ENCODE results near the gene PACC1.
"Not testable (repeated sequence)": the region's sequence is repeated elsewhere in the genome, so short reads cannot be mapped to it uniquely, and the experiment has no call there.

The PACC1 gene

DNA sequence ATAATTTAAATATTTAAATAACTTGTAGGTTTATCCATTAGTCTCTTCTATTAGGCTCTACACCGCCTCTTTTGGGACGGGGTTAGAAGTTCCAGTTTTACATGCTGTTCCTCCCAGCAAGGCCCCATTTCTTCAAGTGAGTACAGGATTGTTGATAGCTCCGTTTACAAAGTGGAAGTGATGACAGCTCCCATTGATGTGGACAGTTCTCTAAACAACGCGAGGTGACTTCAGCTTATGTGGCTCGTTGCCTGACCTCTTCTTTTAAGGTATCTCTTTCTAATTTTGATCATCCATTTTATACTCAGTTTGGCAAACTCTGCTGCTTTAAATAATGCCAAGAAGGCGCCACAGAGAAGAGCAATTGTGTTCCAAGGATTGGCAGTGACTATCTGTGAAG lies 49.7 kb downstream of the PACC1 start:
- no peak for DNase-seq
- intact Hi-C loops (cut with DNase I) = loop anchor here (5.0 kb wide), 2 partner anchors 67 to 303 kb away; partner anchors contain the start of gene NENF

DNA sequence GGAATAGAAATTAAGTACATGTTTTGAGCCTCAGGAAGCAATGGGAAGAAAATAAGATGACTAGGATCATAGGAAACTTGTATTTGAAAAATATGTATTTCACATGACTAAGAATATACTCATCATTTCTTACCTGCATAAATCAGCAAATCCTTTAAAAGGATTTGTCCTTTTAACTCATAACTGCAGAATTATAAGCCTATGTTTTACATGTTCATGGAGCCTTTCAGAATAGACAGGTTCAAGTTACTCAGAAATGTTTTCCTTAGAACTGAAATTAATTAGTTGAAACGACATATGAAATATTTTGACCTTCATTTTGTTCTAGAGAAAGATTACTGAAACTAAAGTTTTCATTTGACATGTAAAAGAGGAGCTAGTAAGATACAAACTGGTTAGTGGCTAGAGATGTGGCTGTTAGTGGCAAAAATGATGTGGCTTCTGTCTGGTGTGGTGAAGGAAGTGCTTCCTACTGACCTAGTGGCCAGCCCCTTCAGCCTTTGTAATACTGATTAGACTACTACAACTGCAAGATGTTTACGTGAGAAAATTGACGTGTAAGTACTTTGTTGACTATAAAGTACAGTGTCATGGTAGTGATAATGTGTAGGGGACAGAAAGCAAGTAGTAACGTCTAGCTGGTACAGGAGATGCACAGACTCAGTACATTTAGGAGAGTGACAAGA lies 54.7 kb downstream of the PACC1 start:
- intact Hi-C loops (cut with DNase I) = no loop called here
- DNase-seq = no peak

DNA sequence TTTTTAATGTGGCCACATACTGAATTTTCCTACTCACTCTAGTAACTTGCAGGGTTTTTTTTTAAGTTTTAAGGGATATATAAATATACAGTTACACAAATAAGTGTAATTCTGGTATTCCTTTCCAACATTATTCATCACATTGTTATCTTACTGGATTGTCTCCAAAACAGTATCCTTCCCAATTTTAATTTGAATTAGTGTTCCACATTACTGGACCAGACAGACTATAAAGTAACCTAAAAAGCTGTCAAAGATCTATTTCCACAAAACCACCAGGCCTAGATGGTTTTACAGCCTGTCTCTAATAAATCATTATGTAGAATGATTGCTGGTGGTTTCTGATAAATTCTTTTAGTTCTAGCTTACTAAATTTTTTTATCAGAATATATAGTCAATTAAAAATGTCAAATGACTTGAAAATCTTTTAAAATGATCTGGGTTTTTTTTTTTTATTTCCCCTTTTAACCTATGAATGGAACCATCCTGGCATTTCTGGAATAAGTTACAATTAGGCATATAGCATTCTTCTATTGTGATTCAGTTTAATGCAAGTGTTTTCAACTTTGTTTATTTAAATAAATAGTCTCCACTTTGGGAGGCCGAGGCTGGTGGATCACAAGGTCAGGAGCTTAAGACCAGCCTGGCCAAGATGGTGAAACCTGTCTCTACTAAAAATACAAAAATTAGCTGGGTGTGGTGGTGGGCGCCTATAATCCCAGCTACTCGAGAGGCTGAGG lies 59.3 kb downstream of the PACC1 start:
- intact Hi-C loops (cut with DNase I) = no loop called here
- no peak for DNase-seq

DNA sequence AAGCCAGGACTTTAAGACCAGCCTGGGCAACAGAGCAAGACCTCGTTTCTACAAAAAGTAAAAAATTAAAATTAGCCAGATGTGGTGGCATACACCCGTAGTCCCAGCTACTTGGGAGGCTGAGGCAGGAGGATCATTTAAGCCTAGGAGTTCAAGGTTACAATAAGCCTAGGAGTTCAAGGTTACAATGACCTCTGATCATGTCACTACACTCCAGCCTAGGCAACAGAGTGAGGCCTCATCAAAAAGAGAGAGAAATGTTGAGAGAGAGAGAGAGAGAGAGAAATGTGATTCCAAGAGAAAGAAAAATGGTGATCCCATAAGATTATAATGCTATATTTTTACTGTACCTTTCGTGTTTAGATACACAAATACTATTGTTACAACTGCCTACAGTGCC lies 60.2 kb downstream of the PACC1 start:
- no peak for DNase-seq
- intact Hi-C loops (cut with DNase I) = no loop called here

DNA sequence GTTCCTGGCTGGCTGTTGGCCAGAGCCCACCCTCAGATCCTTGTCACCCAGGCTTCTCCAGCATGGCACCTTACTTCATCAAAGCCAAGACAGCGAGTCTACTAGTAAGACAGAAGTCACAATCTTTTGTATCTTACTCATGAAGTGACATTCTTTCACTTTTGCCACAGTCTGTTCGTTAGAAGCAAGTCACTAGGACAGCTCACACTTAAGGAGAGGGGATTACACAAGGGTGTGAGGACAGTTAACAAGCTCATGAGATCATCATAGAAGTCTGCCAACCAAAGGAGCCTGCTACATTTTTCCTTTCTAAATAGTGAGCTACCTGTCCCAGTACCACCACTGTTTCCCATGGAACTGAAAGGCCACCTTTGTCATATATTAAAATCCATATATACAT lies 61.5 kb downstream of the PACC1 start:
- intact Hi-C loops (cut with DNase I) = no loop called here
- DNase-seq = no peak

DNA sequence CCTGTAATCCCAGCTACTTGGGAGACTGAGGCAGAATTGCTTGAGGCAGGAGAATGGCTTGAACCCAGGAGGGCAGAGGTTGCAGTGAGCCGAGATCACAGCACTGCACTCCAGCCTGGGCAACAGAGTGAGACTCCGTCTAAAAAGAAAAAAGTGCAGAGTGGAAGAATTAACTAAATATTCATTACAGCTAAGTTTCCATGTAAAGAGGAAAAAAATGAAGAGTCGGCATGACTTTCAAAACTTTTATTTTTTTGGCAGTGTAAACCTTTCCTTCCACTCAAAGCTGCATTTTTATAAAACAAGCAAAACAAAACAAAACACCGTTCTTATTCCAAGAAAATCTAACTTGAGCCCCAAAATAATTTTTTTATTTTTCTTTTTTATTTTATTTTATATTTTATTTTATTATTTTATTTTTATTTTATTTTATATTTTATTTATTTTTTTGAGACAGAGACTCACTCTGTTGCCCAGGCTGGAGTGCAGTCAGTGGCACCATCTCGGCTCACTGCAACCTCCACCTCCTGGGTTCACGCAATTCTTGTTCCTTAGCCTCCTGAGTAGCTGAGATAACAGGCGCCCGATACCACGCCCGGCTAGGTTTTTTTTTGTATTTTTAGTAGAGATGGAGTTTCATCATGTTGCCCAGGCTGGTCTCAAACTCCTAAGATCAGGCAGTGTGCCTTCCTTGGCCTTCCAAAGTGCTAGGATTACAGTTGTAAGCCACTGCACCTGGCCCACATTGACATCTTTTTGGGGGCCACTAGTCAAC lies 62.9 kb downstream of the PACC1 start:
- DNase-seq = no peak
- intact Hi-C loops (cut with DNase I) = no loop called here

DNA sequence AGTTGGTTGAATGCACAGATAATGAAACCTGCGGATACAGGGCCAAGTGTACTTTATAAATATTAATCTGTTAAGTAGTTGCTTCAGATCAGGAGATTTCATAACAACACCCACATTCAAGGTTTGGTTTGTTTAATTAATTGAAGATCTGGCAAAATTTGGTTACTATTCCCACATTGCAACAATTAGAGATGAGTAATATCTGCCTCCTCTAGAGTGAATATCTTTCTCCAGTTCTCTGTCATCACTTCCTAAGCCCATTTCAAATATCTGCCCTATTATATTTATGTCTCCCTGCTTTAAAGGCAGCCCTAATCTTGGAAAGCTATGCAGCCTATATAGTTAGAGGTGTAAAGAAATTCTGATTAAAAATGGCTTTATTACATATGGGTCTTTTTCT lies 68.1 kb downstream of the PACC1 start:
- intact Hi-C loops (cut with DNase I) = no loop called here

DNA sequence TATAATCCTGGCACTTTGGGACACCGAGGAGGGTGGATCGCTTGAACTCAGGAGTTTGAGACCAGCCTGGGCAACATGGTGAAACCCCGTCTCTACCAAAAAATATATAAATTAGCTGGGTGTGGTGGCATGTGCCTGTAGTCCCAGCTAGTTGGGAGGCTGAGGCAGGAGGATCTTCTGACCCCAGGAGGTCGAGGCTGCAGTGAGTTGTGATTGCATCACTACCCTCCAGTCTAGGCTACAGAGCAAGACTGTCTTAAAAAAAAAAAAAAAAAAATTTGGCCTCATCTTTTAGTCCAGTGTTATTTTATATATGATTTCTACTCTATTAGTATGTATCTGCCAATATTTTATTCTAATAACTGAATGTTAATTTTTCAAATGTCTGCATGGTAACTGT lies 69.8 kb downstream of the PACC1 start:
- intact Hi-C loops (cut with DNase I) = no loop called here
- no peak for DNase-seq

More for the DNA sequence above, 68.1 kb downstream of the PACC1 start:
- no peak for DNase-seq

DNA sequence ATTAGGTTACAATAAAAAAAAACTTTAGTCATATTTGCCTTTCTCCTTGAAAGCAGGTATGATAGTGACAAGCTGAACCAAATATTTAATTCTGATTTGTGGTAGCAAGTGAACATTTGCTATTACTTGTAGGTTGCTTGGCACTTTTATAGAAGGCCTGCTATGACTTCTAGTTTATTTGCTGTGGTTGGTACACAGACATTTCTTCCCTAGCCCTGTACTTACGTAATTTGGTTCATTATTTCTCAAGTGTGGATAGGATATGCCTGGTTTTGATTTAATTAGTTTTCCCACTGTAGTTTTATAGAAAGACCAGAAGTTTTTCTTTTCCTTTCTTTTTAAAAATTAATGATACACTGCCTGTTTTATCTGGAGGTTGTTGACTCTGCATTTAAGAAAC lies 73.6 kb downstream of the PACC1 start:
- no peak for DNase-seq
- intact Hi-C loops (cut with DNase I) = no loop called here

DNA sequence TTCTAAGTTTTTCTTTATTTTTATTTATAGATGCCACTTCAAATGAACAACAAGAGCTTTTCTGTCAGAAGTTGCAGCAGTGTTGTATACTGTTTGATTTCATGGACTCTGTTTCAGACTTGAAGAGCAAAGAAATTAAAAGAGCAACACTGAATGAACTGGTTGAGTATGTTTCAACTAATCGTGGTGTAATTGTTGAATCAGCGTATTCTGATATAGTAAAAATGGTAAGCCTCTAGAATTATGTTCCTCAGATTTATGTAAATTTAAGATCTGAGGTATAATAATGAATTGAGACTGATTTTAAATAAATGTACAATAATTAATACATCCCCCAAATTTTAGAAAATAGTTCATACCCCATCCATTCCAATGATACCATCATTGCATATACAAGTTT lies 85.6 kb downstream of the PACC1 start:
- intact Hi-C loops (cut with DNase I) = no loop called here
- DNase-seq = no peak

DNA sequence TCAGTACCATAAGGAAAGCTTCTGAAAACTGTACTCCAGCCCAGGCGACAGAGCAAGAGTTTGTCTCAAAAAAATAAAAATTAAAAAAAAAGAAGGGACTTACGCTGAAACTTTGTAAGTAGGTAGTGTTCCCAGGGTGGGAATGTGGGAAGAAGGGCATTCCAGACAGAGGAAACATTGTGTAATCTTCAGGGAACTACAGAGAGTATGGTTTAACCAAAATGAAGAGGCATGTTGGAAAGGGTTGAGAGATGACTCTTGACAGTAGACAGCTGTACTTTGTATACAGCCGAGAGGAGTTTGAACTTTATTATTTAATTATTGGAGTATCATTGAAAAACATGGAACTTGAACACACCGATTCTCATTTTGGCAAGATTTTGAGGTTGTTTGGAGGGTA lies 86.4 kb downstream of the PACC1 start:
- intact Hi-C loops (cut with DNase I) = no loop called here
- DNase-seq = no peak

DNA sequence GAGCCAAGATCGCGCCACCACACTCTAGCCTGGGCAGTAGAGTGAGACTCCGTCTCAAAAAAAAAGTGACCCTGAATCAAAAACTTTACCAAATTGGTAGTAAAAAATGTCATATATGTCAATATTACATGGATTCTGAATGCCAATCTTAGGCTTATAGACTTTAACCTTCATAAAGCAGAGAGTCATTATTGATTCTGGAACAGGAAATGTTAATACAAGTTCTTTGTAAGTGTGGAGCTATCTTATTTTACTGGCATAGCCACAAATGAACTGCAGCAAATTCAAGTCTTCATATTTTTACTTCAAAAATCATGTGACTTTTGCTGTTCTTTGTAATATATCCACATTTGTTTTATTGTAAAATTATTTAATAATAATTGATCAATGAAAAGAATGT lies 88.1 kb downstream of the PACC1 start:
- intact Hi-C loops (cut with DNase I) = no loop called here
- DNase-seq = no peak

DNA sequence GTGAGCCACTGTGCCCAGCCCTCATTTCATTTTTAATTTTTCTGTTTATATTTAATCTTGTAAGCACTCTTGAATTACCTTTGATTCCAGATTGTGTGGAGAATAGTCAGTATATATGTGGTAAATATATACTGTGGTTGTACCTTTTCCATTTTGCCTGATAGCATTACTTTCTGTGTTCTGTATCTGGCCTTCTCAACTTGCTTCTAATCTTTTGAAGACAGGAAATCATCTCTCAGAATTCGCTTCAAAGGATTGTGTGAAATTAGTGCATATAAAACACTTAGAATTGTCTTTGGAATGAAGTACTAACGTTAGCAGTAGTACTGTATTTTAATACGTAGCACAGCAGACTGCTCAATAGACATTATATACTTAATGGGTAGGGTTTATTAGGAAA lies 91.6 kb downstream of the PACC1 start:
- intact Hi-C loops (cut with DNase I) = no loop called here

DNA sequence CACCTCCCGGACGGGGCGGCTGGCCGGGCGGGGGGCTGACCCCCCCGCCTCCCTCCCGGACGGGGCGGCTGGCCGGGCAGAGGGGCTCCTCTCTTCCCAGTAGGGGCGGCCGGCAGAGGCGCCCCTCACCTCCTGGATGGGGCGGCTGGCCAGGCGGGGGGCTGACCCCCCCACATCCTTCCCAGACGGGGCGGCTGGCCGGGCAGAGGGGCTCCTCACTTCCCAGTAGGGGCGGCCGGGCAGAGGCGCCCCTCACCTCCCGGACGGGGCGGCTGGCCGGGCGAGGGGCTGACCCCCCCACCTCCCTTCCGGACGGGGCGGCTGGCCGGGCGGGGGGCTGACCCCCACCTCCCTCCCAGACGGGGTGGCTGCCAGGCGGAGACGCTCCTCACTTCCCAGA lies 93.7 kb downstream of the PACC1 start:
- intact Hi-C loops (cut with DNase I); DNase-seq: not testable (repeated sequence)

More for the DNA sequence above, 91.6 kb downstream of the PACC1 start:
- no peak for DNase-seq

DNA sequence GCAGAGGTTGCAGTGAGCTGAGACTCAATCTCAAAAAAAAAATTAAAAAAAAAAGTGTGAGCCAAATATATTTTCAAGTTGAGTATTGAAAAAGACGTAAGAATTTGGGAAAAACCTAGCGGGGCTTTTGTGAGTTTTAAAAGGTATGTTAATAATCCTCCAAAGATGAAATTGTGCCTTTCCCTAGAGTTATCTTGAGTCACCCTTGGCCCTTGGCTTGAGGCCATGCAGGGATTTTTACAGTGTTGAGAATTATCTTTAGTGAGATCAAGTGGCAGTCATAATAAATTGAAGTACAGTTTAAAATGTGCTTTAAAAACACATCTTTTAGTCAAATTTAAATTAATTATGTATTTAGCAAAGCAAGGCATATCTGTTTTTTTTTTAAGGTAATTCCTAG lies 96.8 kb downstream of the PACC1 start:
- intact Hi-C loops (cut with DNase I) = no loop called here
- no peak for DNase-seq

DNA sequence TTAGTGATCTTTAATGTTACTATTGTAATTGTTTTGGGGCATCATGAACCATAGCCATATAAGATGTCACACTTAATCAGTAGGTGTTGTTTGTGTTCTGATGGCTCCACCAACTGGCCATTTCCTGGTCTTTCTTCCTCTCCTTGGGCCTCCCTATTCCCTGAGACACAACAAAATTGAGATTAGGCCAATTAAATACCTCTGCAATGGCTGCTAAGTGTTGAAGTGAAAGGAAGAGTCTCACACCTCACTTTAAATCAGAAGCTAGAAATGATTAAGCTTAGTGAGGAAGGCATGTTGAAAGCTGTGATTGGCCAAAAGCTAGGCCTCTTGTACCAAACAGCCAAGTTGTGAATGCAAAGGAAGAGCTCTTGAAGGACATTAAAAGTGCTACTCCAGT lies 98.8 kb downstream of the PACC1 start:
- intact Hi-C loops (cut with DNase I) = no loop called here
- DNase-seq = peak in 12 of 42 donors; percentile 17 to 68 (median 28)

DNA sequence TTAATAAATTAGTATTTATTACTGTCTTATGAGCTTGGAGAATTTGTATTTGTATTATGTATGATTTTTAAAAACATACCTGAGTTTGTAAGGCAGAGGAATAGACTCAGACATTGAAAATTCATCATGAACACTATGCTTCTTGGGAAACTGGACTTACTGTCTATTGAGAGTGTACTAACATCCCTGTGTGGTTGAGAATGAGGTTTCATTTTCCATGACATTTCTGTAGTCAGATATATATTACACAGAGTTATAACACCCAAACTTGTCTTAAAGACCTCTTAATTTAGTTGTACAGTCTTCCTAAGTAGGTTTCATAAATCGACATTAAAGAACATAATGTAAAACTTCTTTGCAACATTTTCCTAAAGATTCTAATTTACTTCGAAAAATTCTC lies 99.5 kb downstream of the PACC1 start:
- no peak for DNase-seq
- intact Hi-C loops (cut with DNase I) = no loop called here
